HCT116 (cell line): Measurements from ENCODE around the gene CAPN2.

Source experiments
- ATF3 ChIP-seq: IDR thresholded peaks from 2 replicates; pipeline ENCODE4 v1.6.1; 2012
- CEBPB ChIP-seq: IDR thresholded peaks from 2 replicates; pipeline ENCODE4 v1.6.1; 2012; ENCODE audit warnings: low read depth
- CTCF ChIP-seq, 3 experiments: fragments of 200-600 bp in 1 of 3; sonication (generic) in 1 of 3; IDR thresholded peaks in 2 of 3; conservative IDR thresholded peaks in 1 of 3; 2 replicates each; pipeline ENCODE4 v1.5.1; 2012 to 2017; ENCODE audit warnings: low read depth in 2 of 3, low read length in 2 of 3, antibody characterized with exemption in 1 of 3, borderline replicate concordance in 1 of 3, control low read depth in 1 of 3, mild to moderate bottlenecking in 1 of 3, mixed read lengths in 1 of 3, mixed run types in 1 of 3, moderate library complexity in 1 of 3; ENCODE audit not compliant: insufficient read depth in 1 of 3
- ELF1 ChIP-seq: IDR thresholded peaks from 2 replicates; pipeline ENCODE4 v1.6.1; 2012; ENCODE audit warnings: low read depth, borderline replicate concordance
- EZH2 ChIP-seq: fragments of 200-600 bp; sonication (generic); IDR thresholded peaks from 2 replicates; pipeline ENCODE4 v1.6.1; 2017; ENCODE audit warnings: antibody characterized with exemption, mixed run types
- EZH2phosphoT487 ChIP-seq: fragments of 200-600 bp; IDR thresholded peaks from 2 replicates; pipeline ENCODE4 v1.6.1; 2018; ENCODE audit warnings: antibody characterized with exemption, borderline replicate concordance
- JUND ChIP-seq: IDR thresholded peaks from 2 replicates; pipeline ENCODE4 v1.6.1; 2012
- RAD21 ChIP-seq: IDR thresholded peaks from 2 replicates; pipeline ENCODE4 v1.6.1; 2012; ENCODE audit warnings: low read depth, mild to moderate bottlenecking
- REST ChIP-seq: IDR thresholded peaks from 2 replicates; pipeline ENCODE4 v1.6.1; 2012; ENCODE audit warnings: low read depth
- YY1 ChIP-seq: IDR thresholded peaks from 2 replicates; pipeline ENCODE4 v1.6.1; 2011; ENCODE audit warnings: low read length, low read depth, moderate library complexity, mild to moderate bottlenecking; ENCODE audit not compliant: insufficient replicate concordance; ENCODE audit errors: extremely low read depth

GRCh38 chr1:223683586-223684487 lies 28.5 kb upstream of the CAPN2 start:
- TF ChIP-seq CTCF (IDR thresholded peaks at IDR 0.05 in 2 of 3, conservative IDR thresholded peaks at IDR 0.05 in 1 of 3; ENCODE audit: borderline replicate concordance in 1 of 3, insufficient read depth in 1 of 3, low read depth in 2 of 3, low read length in 2 of 3) (peak; percentile 71 to 86 (median 81); a peak in 5 of 6 replicates), RAD21 (peak; percentile 96), JUND (no peak), CEBPB (no peak), ATF3 (no peak), YY1 (no peak), EZH2 (no peak), ELF1 (no peak), EZH2phosphoT487 (no peak), REST (no peak)
